Measurements from ENCODE around the gene IRX6.

GRCh38 chr16:55297910-55298479 lies 26.0 kb upstream of the IRX6 start:
- TF ChIP-seq CTCF (IDR thresholded peaks at IDR 0.05) (no peak), POLR2A (IDR thresholded peaks at IDR 0.05) (no peak)

All from testis (tissue), 2 donors.